A549 (cell line): ENCODE measurements around the gene KIAA2012. TPM values are rescaled to one million over a fixed set of nuclear protein-coding genes. Genes with fewer than 3 reads are reported as not detected.

ENCODE experiments used
- ATAC-seq, 2 experiments: fragments of 200-7000 bp in 1 of 2; fragments of >200 bp in 1 of 2; cut with Nextera tagmentation in 1 of 2; cut with Tn5 transposase in 1 of 2; 3 replicates each; pipeline versions ENCODE4 v1.8.0 to v1.9.1; 2018 to 2020; ENCODE audit warnings: mild to moderate bottlenecking in 1 of 2, moderate library complexity in 1 of 2
- CTCF ChIA-PET: fragments of 300-600 bp; sonication (Branson Sonifier 250); formaldehyde crosslinking; extraction: SDS; loops from one replicate; lab custom pipeline; 2021; ENCODE audit warnings: antibody characterized with exemption, inconsistent platforms; lab: Yijun Ruan, JAX
- POLR2A ChIA-PET: fragments of 350-600 bp; formaldehyde crosslinking; extraction: SDS; loops from one replicate; lab custom pipeline; 2021; ENCODE audit warnings: antibody characterized with exemption, inconsistent platforms; lab: Yijun Ruan, JAX
- DNase-seq, 2 experiments: peaks; one replicate each; pipeline versions ENCODE4 v3.0.0 to v3.0.0-alpha.2; 2011 to 2016; ENCODE audit warnings: low read depth in 1 of 2, low spot score in 1 of 2
- FAIRE-seq: peaks from 2 replicates; lab custom pipeline; 2011; peaks lifted over from hg19 to GRCh38; lab: Jason Lieb, UNC
- H3K27ac ChIP-seq, 2 experiments: fragments of >200 bp; sonication (Bioruptor Twin); formaldehyde crosslinking; 3 replicates each; pipeline ENCODE4 v1.5.1; 2016 to 2017
- H3K4me1 ChIP-seq: fragments of >200 bp; sonication (Bioruptor Twin); formaldehyde crosslinking; 3 replicates; pipeline ENCODE4 v1.6.1; 2016
- H3K4me2 ChIP-seq: fragments of >200 bp; sonication (Bioruptor Twin); formaldehyde crosslinking; 3 replicates; pipeline ENCODE4 v1.6.1; 2016
- H3K4me3 ChIP-seq: fragments of >200 bp; sonication (Bioruptor Twin); formaldehyde crosslinking; 3 replicates; pipeline ENCODE4 v1.5.1; 2016
- H3K9me3 ChIP-seq: fragments of >200 bp; sonication (Bioruptor Twin); formaldehyde crosslinking; 3 replicates; pipeline ENCODE4 v1.6.1; 2016
- CBX2 ChIP-seq: fragments of 200-600 bp; sonication (generic); IDR thresholded peaks from 2 replicates; pipeline ENCODE4 v1.6.1; 2016; ENCODE audit warnings: low read depth, mild to moderate bottlenecking, borderline replicate concordance
- CEBPB ChIP-seq, 2 experiments: fragments of >200 bp in 1 of 2; sonication (Bioruptor Twin) in 1 of 2; formaldehyde crosslinking in 1 of 2; IDR thresholded peaks; 2 replicates each; pipeline ENCODE4 v1.6.1; 2012 to 2016
- CHD2 ChIP-seq: fragments of 150-350 bp; IDR thresholded peaks from 2 replicates; pipeline ENCODE4 v1.6.1; 2014; ENCODE audit warnings: low read length; ENCODE audit not compliant: partially characterized antibody
- EHF ChIP-seq: fragments of 250-450 bp; sonication (Bioruptor Pico); IDR thresholded peaks from 2 replicates; pipeline ENCODE4 v1.5.0; 2020; ENCODE audit warnings: mild to moderate bottlenecking
- EHMT2 ChIP-seq: fragments of 200-600 bp; sonication (generic); IDR thresholded peaks from 2 replicates; pipeline ENCODE4 v1.6.1; 2016; ENCODE audit warnings: antibody characterized with exemption, low read depth, mild to moderate bottlenecking, moderate library complexity
- EP300 ChIP-seq, 2 experiments: fragments of >200 bp; sonication (Bioruptor Twin); formaldehyde crosslinking; IDR thresholded peaks; 2 replicates in 1 of 2; 3 replicates in 1 of 2; pipeline ENCODE4 v1.6.1; 2016 to 2017
- GATA3 ChIP-seq: IDR thresholded peaks from 2 replicates; pipeline ENCODE4 v1.6.1; 2012; ENCODE audit warnings: borderline replicate concordance
- HOXA7 ChIP-seq: fragments of 250-450 bp; sonication (Bioruptor Pico); IDR thresholded peaks from 2 replicates; pipeline ENCODE4 v1.5.0; 2020; ENCODE audit warnings: mild to moderate bottlenecking, moderate library complexity
- HOXB13 ChIP-seq: fragments of 250-450 bp; sonication (Bioruptor Pico); IDR thresholded peaks from 2 replicates; pipeline ENCODE4 v1.5.0; 2020; ENCODE audit warnings: low read depth, mild to moderate bottlenecking, moderate library complexity
- JUN ChIP-seq, 2 experiments: fragments of >200 bp; sonication (Bioruptor Twin); formaldehyde crosslinking; IDR thresholded peaks; 2 replicates in 1 of 2; 3 replicates in 1 of 2; pipeline ENCODE4 v1.6.1; 2016 to 2017
- JUNB ChIP-seq: fragments of >200 bp; sonication (Bioruptor Twin); formaldehyde crosslinking; IDR thresholded peaks from 2 replicates; pipeline ENCODE4 v1.6.1; 2016
- MAFK ChIP-seq: fragments of 450-650 bp; IDR thresholded peaks from 2 replicates; pipeline ENCODE4 v1.6.1; 2014; ENCODE audit not compliant: partially characterized antibody
- MAZ ChIP-seq: fragments of 150-350 bp; IDR thresholded peaks from 2 replicates; pipeline ENCODE4 v1.6.1; 2014; ENCODE audit warnings: antibody characterized with exemption, low read depth, low read length, borderline replicate concordance
- MYC ChIP-seq: IDR thresholded peaks from 2 replicates; pipeline ENCODE4 v1.6.1; 2012; ENCODE audit warnings: mild to moderate bottlenecking, inconsistent platforms, low read length, improper control_type of control experiment, borderline replicate concordance
- NR3C1 ChIP-seq: fragments of >200 bp; sonication (Bioruptor Twin); formaldehyde crosslinking; IDR thresholded peaks from 3 replicates; pipeline ENCODE4 v1.6.1; 2017
- PHF8 ChIP-seq: fragments of 200-600 bp; sonication (generic); IDR thresholded peaks from 2 replicates; pipeline ENCODE4 v1.6.1; 2016; ENCODE audit warnings: low read depth, mild to moderate bottlenecking, antibody characterized with exemption, moderate library complexity, borderline replicate concordance
- POLR2AphosphoS2 ChIP-seq: conservative IDR thresholded peaks from 2 replicates; pipeline ENCODE4 v1.6.1; 2012; ENCODE audit warnings: low read length, improper control_type of control experiment, inconsistent platforms
- RAD21 ChIP-seq, 2 experiments: fragments of >200 bp in 1 of 2; sonication (Bioruptor Twin) in 1 of 2; formaldehyde crosslinking in 1 of 2; IDR thresholded peaks in 1 of 2; conservative IDR thresholded peaks in 1 of 2; 2 replicates in 1 of 2; 3 replicates in 1 of 2; pipeline ENCODE4 v1.6.1; 2012 to 2018; ENCODE audit warnings: inconsistent platforms in 1 of 2
- RARB ChIP-seq: fragments of 250-450 bp; sonication (Bioruptor Pico); IDR thresholded peaks from 2 replicates; pipeline ENCODE4 v1.8.0; 2021; ENCODE audit warnings: mild to moderate bottlenecking, moderate library complexity
- RFX5 ChIP-seq: fragments of 450-650 bp; IDR thresholded peaks from 2 replicates; pipeline ENCODE4 v1.7.1; 2014; ENCODE audit warnings: antibody characterized with exemption, mild to moderate bottlenecking, moderate library complexity
- RNF2 ChIP-seq: fragments of 200-600 bp; sonication (generic); IDR thresholded peaks from 2 replicates; pipeline ENCODE4 v1.6.1; 2016; ENCODE audit warnings: low read depth, mild to moderate bottlenecking, antibody characterized with exemption, moderate library complexity, borderline replicate concordance
- TFCP2L1 ChIP-seq: fragments of 250-450 bp; sonication (Bioruptor Pico); IDR thresholded peaks from 2 replicates; pipeline ENCODE4 v1.5.0; 2021; ENCODE audit warnings: mild to moderate bottlenecking
- TP53 ChIP-seq: fragments of 250-450 bp; sonication (Bioruptor Pico); IDR thresholded peaks from 2 replicates; pipeline ENCODE4 v1.5.0; 2021; ENCODE audit warnings: mild to moderate bottlenecking, moderate library complexity
- ZC3H11A ChIP-seq: fragments of 450-650 bp; IDR thresholded peaks from 2 replicates; pipeline ENCODE4 v1.6.1; 2014; ENCODE audit warnings: antibody characterized with exemption, mild to moderate bottlenecking
- ZFP36 ChIP-seq: fragments of 450-650 bp; IDR thresholded peaks from 2 replicates; pipeline ENCODE4 v1.6.1; 2014; ENCODE audit warnings: borderline replicate concordance; ENCODE audit not compliant: partially characterized antibody
- ZNF302 ChIP-seq: fragments of 250-450 bp; sonication (Bioruptor Pico); IDR thresholded peaks from 2 replicates; pipeline ENCODE4 v1.9.0; 2021; ENCODE audit warnings: inconsistent platforms, mild to moderate bottlenecking, moderate library complexity
- ZSCAN20 ChIP-seq: fragments of 250-450 bp; sonication (Bioruptor Pico); IDR thresholded peaks from 2 replicates; pipeline ENCODE4 v1.8.0; 2022; ENCODE audit warnings: mild to moderate bottlenecking, moderate library complexity
- WGBS: methylation state at CpG from one replicate; pipeline ENCODE4 v1.1.6; 2017; ENCODE audit errors: missing lambda C conversion rate; 5-methylcytosine and 5-hydroxymethylcytosine counted together
- polyA plus RNA-seq, 4 experiments: library from polyadenylated mRNA; depleted of rRNA in 3 of 4; stranded (reverse); fragments of >200 nt; fragmentation: RNase III in 1 of 4; extraction: RNeasy Plus Mini Kit Qiagen cat#74134 plus additional on column Dnase treatment in 1 of 4; gene quantifications; 2 replicates in 3 of 4; 3 replicates in 1 of 4; pipeline ENCODE4 v1.2.3, GENCODE V29; 2011 to 2017
- TF ChIP-seq, protein P1 (sequence below): fragments of >200 bp; sonication (Bioruptor Twin); formaldehyde crosslinking; IDR thresholded peaks from 3 replicates; pipeline ENCODE4 v1.6.1; 2016
- TF ChIP-seq, protein P2 (sequence below): fragments of 150-350 bp; IDR thresholded peaks from 2 replicates; pipeline ENCODE4 v1.6.1; 2014; ENCODE audit warnings: low read depth, mild to moderate bottlenecking, low read length
- TF ChIP-seq, protein P3 (sequence below): fragments of 450-650 bp; IDR thresholded peaks from 2 replicates; pipeline ENCODE4 v1.6.1; 2014; ENCODE audit warnings: antibody characterized with exemption
- TF ChIP-seq, protein P4 (sequence below): fragments of 250-450 bp; sonication (Bioruptor Pico); IDR thresholded peaks from 2 replicates; pipeline ENCODE4 v1.5.0; 2021; ENCODE audit warnings: mild to moderate bottlenecking, moderate library complexity, borderline replicate concordance
- TF ChIP-seq, protein P5 (sequence below): IDR thresholded peaks from 2 replicates; pipeline ENCODE4 v1.6.1; 2012

The KIAA2012 gene
- polyA plus RNA-seq, 2 of the 4 experiments (the other 2 are of a cell fraction) = 0.01 to 0.04 TPM

DNA sequence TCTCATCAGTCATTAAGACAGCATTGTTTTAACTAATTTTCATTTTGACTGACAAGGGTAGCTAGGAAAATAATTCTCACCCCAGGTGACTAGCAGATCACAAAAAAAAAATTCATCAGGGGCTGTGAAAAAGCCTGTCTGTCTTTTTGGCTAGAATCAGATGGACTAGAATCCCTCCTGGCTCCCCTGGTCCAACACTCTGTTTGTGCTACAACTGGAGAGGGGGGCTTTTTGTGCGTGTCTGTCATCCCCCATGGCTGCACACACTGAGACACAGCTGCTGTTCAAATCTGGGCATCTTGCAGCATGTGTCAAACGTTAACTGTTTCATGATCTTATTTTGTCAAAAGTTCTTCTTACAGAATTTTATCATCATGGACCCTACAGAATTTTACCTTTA is 51.2 kb downstream of the KIAA2012 start:
- ATAC-seq (no peak), DNase-seq (no peak), FAIRE-seq (no peak)
- Histone ChIP-seq H3K4me2 (no peak overlapping the region), H3K4me3 (no peak overlapping the region), H3K9me3 (no peaks in the 10 kb centered on the region; the same call in 2 of the 3 replicates), H3K4me1 (peaks cover 4% of the 10 kb centered on the region; the same call in 1 of the 3 replicates), H3K27ac (no peak overlapping the region)
- CTCF ChIA-PET = no interaction called here
- 82% methylated on average over 2 of the region's 2 CpGs for WGBS
- POLR2A ChIA-PET = no interaction called here
- TF ChIP-seq EHF (CRISPR knock-in tag) = no peak
- TF ChIP-seq, protein P1, sequence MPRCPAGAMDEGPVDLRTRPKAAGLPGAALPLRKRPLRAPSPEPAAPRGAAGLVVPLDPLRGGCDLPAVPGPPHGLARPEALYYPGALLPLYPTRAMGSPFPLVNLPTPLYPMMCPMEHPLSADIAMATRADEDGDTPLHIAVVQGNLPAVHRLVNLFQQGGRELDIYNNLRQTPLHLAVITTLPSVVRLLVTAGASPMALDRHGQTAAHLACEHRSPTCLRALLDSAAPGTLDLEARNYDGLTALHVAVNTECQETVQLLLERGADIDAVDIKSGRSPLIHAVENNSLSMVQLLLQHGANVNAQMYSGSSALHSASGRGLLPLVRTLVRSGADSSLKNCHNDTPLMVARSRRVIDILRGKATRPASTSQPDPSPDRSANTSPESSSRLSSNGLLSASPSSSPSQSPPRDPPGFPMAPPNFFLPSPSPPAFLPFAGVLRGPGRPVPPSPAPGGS = no peak
- TF ChIP-seq JUN (IDR thresholded peaks at IDR 0.05) = no peak
- TF ChIP-seq ZFP36 = no peak
- TF ChIP-seq MYC = no peak
- no peak for TF ChIP-seq NR3C1
- TF ChIP-seq ZC3H11A = no peak
- TF ChIP-seq CEBPB (IDR thresholded peaks at IDR 0.05) = no peak
- no peak for TF ChIP-seq GATA3
- no peak for TF ChIP-seq ZSCAN20
- TF ChIP-seq CBX2 = no peak
- TF ChIP-seq HOXA7 (CRISPR knock-in tag) = no peak
- no peak for TF ChIP-seq RARB (CRISPR knock-in tag)
- no peak for TF ChIP-seq MAFK
- TF ChIP-seq, protein P2, sequence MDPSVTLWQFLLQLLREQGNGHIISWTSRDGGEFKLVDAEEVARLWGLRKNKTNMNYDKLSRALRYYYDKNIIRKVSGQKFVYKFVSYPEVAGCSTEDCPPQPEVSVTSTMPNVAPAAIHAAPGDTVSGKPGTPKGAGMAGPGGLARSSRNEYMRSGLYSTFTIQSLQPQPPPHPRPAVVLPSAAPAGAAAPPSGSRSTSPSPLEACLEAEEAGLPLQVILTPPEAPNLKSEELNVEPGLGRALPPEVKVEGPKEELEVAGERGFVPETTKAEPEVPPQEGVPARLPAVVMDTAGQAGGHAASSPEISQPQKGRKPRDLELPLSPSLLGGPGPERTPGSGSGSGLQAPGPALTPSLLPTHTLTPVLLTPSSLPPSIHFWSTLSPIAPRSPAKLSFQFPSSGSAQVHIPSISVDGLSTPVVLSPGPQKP = no peak
- TF ChIP-seq, protein P3, sequence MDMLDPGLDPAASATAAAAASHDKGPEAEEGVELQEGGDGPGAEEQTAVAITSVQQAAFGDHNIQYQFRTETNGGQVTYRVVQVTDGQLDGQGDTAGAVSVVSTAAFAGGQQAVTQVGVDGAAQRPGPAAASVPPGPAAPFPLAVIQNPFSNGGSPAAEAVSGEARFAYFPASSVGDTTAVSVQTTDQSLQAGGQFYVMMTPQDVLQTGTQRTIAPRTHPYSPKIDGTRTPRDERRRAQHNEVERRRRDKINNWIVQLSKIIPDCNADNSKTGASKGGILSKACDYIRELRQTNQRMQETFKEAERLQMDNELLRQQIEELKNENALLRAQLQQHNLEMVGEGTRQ = no peak

DNA sequence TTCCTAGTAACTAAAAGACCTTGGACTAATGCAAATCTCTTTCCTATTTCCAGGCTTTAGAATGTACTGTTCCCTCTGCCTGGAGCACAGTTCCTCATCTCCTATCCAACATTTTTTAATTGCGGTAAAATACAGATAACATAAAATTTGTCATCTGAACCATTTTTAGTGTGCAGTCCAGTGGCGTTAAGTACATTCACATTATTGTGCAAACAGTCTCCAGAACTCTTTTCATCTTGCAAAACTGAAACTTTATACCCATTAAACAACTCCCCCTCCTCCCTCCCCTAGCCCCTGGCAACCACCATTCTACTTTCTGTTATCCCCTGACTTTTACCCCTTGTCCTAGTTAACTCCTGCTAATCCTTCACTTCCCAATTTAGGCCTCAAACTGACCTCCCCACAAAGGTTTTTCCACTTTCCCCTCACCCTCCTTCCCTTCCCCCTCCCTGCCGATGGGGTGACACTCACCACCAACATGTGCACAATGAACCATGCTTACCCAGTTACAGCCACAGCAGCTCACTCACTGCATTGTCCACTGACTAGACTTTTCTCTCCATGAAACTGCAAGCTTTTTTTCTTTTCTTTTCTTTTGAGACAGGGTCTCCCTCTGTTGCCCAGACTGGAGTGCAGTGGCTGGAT is 54.8 kb downstream of the KIAA2012 start:
- ATAC-seq = no peak
- POLR2A ChIA-PET = no interaction called here

DNA sequence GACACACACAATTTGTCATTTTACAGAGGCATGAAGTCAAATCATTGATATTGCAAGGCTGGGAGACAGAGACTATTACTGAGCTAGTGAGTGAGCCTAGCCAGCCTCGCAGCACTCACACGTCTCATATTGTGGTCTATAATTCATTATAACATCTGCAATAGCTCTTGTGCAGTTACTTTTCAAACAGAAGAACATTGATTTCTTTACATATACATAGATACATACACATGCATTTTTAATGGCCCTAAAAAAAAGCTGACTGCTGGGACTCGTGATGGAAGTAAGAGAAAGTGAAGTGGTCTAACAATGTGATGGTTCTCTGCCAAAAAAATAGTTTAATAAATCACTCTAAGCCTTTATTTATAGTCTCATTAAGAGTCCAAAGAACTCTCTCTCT is 56.8 kb downstream of the KIAA2012 start:
- ATAC-seq = no peak
- peaks cover 15% of the 10 kb centered on the region for H3K4me1 ChIP-seq
- no peak overlapping the region for H3K4me3 ChIP-seq
- no peak overlapping the region for H3K4me2 ChIP-seq
- FAIRE-seq = no peak
- POLR2A ChIA-PET = no interaction called here
- 76% methylated on average over 3 of the region's 3 CpGs for WGBS
- no peaks in the 10 kb centered on the region for H3K9me3 ChIP-seq
- CTCF ChIA-PET = no interaction called here
- DNase-seq = no peak
- H3K27ac ChIP-seq = no peak overlapping the region
- TF ChIP-seq EP300 (IDR thresholded peaks at IDR 0.05) (no peak), TFCP2L1 (CRISPR knock-in tag) (no peak), EHF (CRISPR knock-in tag) (no peak), PHF8 (no peak), MAZ (no peak), TP53 (CRISPR knock-in tag) (no peak), POLR2AphosphoS2 (no peak), JUNB (no peak), HOXB13 (CRISPR knock-in tag) (no peak), ZNF302 (no peak)
- TF ChIP-seq, protein P4, sequence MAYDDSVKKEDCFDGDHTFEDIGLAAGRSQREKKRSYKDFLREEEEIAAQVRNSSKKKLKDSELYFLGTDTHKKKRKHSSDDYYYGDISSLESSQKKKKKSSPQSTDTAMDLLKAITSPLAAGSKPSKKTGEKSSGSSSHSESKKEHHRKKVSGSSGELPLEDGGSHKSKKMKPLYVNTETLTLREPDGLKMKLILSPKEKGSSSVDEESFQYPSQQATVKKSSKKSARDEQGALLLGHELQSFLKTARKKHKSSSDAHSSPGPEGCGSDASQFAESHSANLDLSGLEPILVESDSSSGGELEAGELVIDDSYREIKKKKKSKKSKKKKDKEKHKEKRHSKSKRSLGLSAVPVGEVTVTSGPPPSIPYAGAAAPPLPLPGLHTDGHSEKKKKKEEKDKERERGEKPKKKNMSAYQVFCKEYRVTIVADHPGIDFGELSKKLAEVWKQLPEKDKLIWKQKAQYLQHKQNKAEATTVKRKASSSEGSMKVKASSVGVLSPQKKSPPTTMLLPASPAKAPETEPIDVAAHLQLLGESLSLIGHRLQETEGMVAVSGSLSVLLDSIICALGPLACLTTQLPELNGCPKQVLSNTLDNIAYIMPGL = no peak
- TF ChIP-seq, protein P5, sequence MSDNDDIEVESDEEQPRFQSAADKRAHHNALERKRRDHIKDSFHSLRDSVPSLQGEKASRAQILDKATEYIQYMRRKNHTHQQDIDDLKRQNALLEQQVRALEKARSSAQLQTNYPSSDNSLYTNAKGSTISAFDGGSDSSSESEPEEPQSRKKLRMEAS = no peak

More for the DNA sequence above, 54.8 kb downstream of the KIAA2012 start:
- H3K9me3 ChIP-seq = no peaks in the 10 kb centered on the region
- FAIRE-seq = no peak
- peak overlapping the region in 1 of 2 experiments; percentile 53; a peak in 2 of 6 replicates for H3K27ac ChIP-seq
- H3K4me2 ChIP-seq = no peak overlapping the region
- no peak for TF ChIP-seq RNF2
- TF ChIP-seq MAZ = no peak
- TF ChIP-seq ZSCAN20 = no peak
- no peak for TF ChIP-seq RAD21 (conservative IDR thresholded peaks at IDR 0.05 in 1 of 2, IDR thresholded peaks at IDR 0.05 in 1 of 2)
- TF ChIP-seq EHMT2 = no peak
- TF ChIP-seq HOXB13 (CRISPR knock-in tag) = no peak
- no peak for TF ChIP-seq MYC
- no peak for TF ChIP-seq MAFK
- TF ChIP-seq RARB (CRISPR knock-in tag) = no peak
- TF ChIP-seq GATA3 = no peak
- TF ChIP-seq ZNF302 = no peak
- no peak for TF ChIP-seq CHD2
- no peak for TF ChIP-seq RFX5
- TF ChIP-seq CBX2 = no peak
- TF ChIP-seq EP300 (IDR thresholded peaks at IDR 0.05) = no peak
- TF ChIP-seq, all 56 proteins: peak for 0
- Histone ChIP-seq H3K4me1 (peaks cover 8% of the 10 kb centered on the region; the same call in 1 of the 3 replicates), H3K4me3 (no peak overlapping the region)
- CTCF ChIA-PET = interaction anchor here (0.7 to 1.5 kb wide), 2 partner anchors 20 to 24 kb away, joined by 3 to 4 read pairs; no protein-coding TSS in a partner anchor
- WGBS = 67% methylated on average over 3 of the region's 3 CpGs
- no peak for DNase-seq
